Body of pancreas (tissue), 4 donors: ENCODE results near the gene ASCL5.

Source experiments
- POLR2A ChIP-seq, 3 donors: fragments of 450-650 bp; IDR thresholded peaks; one replicate each; pipeline ENCODE4 v1.6.1; 2016; ENCODE audit warnings: antibody characterized with exemption in 3 of 3, mild to moderate bottlenecking in 2 of 3
- TF ChIP-seq, protein P1 (sequence below), 7 experiments: fragments of 450-650 bp in 4 of 7; fragments of 200-600 bp in 3 of 7; sonication (generic) in 3 of 7; IDR thresholded peaks; one replicate each; pipeline ENCODE4 v1.5.1; 2016 to 2019; ENCODE audit warnings: antibody characterized with exemption in 7 of 7

DNA sequence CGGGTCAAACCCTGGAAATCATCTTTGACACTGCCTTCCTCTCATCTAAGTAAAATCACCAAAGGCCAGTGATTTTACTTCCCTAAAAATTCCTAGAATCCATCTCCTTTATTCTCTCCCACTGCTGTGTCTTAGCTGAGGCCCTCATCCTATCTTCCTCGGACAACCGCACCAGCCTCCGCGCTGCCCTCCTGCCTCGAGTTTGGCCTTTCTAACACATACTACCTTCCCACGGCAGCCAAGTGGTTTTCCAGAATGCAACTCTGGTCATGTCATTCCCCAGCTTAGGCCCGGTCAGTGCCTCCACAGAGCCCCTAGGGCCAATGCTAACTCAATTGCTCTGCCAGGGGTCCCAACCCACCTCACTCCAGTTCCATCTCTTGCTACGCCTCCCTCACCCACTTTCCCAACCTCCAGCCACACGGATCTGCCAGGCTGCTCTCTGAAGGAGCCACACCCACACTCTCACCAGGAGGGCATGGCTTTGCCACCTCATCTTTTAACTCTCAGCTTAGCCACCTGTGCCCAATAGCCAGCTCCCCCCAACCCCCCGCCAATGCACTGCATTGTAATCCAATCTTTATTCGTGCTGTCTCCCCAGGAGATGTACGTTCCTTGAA is 20.5 kb upstream of the ASCL5 start:
- TF ChIP-seq, protein P1, sequence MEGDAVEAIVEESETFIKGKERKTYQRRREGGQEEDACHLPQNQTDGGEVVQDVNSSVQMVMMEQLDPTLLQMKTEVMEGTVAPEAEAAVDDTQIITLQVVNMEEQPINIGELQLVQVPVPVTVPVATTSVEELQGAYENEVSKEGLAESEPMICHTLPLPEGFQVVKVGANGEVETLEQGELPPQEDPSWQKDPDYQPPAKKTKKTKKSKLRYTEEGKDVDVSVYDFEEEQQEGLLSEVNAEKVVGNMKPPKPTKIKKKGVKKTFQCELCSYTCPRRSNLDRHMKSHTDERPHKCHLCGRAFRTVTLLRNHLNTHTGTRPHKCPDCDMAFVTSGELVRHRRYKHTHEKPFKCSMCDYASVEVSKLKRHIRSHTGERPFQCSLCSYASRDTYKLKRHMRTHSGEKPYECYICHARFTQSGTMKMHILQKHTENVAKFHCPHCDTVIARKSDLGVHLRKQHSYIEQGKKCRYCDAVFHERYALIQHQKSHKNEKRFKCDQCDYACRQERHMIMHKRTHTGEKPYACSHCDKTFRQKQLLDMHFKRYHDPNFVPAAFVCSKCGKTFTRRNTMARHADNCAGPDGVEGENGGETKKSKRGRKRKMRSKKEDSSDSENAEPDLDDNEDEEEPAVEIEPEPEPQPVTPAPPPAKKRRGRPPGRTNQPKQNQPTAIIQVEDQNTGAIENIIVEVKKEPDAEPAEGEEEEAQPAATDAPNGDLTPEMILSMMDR (IDR thresholded peaks at IDR 0.05) = no peak
- TF ChIP-seq POLR2A (IDR thresholded peaks at IDR 0.05) = no peak
